Measurements from ENCODE around the gene C4orf51. TPM values are rescaled to one million over a fixed set of nuclear protein-coding genes. Genes with fewer than 3 reads are reported as not detected.

The C4orf51 gene
- total and polyA plus RNA-seq, 2 of the 13 experiments (the other 11 are each of a cell fraction or from before 2014, with no cell fraction given): not detected

DNA sequence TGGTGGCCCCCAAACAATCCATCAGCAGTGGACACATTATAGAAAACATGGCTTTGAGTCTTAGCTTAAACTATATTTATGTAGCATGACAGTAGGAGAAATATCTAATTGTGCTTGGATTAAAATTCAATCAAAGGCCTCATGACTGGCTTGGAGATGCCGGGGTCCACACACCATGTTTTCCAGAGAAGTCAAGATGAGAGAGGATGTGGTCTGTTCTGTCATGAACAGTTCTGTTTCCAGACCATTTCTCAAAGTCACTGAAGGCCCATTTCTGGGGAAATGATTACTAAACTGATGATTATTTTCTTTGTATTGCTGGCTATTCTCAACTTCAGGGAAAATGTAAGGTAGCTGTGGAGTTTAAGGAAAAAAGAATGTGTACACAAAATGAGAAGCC lies 76.3 kb downstream of the C4orf51 start (continued):
- TF ChIP-seq, protein P1, sequence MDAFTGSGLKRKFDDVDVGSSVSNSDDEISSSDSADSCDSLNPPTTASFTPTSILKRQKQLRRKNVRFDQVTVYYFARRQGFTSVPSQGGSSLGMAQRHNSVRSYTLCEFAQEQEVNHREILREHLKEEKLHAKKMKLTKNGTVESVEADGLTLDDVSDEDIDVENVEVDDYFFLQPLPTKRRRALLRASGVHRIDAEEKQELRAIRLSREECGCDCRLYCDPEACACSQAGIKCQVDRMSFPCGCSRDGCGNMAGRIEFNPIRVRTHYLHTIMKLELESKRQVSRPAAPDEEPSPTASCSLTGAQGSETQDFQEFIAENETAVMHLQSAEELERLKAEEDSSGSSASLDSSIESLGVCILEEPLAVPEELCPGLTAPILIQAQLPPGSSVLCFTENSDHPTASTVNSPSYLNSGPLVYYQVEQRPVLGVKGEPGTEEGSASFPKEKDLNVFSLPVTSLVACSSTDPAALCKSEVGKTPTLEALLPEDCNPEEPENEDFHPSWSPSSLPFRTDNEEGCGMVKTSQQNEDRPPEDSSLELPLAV (CRISPR knock-in tag; conservative IDR thresholded peaks at IDR 0.05; ENCODE audit: low read depth): no peak
- TF ChIP-seq KLF11 (CRISPR knock-in tag; IDR thresholded peaks at IDR 0.05): no peak

DNA sequence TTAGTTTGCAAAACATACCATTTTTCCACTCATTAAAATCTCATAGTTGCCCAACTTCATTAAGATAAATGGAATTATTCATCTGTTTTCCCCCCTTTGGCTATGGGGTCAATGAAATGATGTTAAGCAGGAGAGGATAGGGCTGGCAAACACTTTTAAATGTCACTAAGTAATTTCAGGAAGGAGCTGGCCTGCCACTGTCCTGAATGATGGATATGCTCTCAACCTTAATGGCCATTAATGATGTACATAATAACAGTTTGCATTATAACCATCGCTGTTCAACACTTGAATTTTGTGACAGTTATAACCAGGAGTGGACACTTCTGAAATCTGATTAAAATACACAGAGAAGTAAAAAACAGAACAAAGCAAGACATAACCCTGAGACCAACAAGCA lies 77.2 kb downstream of the C4orf51 start:
- H3K36me3 ChIP-seq (replicated peaks in 1 of 2; ENCODE audit: control insufficient read depth in 1 of 2, insufficient read depth in 2 of 2, low read length in 2 of 2): peaks cover 5 to 15% of the 10 kb centered on the region in 2 experiments; a peak in 4 of 5 replicates
- ChIA-PET POLR2A (no interaction called here), CTCF (ENCODE audit: low intra/inter-chr PET ratio, low total read pairs) (no interaction called here)
- WGBS (ENCODE audit: low lambda C conversion rate): 97% methylated on average over 1 of the region's 1 CpG
- H3K27me3 ChIP-seq (ENCODE audit: control insufficient read depth in 1 of 2, insufficient read depth in 2 of 2, low read length in 2 of 2): no peaks in the 10 kb centered on the region; a peak in 1 of 5 replicates
- no peak overlapping the region for H2AFZ ChIP-seq (ENCODE audit: low read length)
- H3K4me2 ChIP-seq (ENCODE audit: low read depth, low read length): no peak overlapping the region
- DNase-seq (ENCODE audit: low spot score): no peak
- in situ Hi-C loops (cut with HindIII; ENCODE audit: extremely low pct_ligation_motif_present, low pct_unique_long_range_greater_than_20kb) (no loop called here), intact Hi-C loops (cut with micrococcal nuclease; ENCODE audit: unreplicated experiment) (no loop called here)
- H3K4me1 ChIP-seq (ENCODE audit: insufficient read depth, low read length): no peaks in the 10 kb centered on the region
- no peak overlapping the region for H3K4me3 ChIP-seq (replicated peaks in 1 of 3; ENCODE audit: insufficient read depth in 1 of 3, low read depth in 2 of 3, low read length in 3 of 3)
- no peaks in the 10 kb centered on the region for H4K20me1 ChIP-seq (ENCODE audit: insufficient read depth, low read length)
- no peak overlapping the region for H3K9ac ChIP-seq (ENCODE audit: insufficient read depth, low read depth, low read length)
- FAIRE-seq: no peak
- H3K27ac ChIP-seq (ENCODE audit: extremely low read length, insufficient read depth, low read length): no peak overlapping the region
- H3K79me2 ChIP-seq (ENCODE audit: insufficient read depth, low read length): no peaks in the 10 kb centered on the region
- BruUV-seq (replicated peaks): no TSS peak
- no peak for ATAC-seq
- H3K9me3 ChIP-seq (ENCODE audit: low read length): no peaks in the 10 kb centered on the region
- TF ChIP-seq, protein P2, sequence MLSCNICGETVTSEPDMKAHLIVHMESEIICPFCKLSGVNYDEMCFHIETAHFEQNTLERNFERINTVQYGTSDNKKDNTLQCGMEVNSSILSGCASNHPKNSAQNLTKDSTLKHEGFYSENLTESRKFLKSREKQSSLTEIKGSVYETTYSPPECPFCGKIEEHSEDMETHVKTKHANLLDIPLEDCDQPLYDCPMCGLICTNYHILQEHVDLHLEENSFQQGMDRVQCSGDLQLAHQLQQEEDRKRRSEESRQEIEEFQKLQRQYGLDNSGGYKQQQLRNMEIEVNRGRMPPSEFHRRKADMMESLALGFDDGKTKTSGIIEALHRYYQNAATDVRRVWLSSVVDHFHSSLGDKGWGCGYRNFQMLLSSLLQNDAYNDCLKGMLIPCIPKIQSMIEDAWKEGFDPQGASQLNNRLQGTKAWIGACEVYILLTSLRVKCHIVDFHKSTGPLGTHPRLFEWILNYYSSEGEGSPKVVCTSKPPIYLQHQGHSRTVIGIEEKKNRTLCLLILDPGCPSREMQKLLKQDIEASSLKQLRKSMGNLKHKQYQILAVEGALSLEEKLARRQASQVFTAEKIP (CRISPR knock-in tag; IDR thresholded peaks at IDR 0.05; ENCODE audit: borderline replicate concordance): no peak
- no peak for TF ChIP-seq ZNF260 (CRISPR knock-in tag; IDR thresholded peaks at IDR 0.05; ENCODE audit: borderline replicate concordance, low read depth)
- TF ChIP-seq ZNF883 (CRISPR knock-in tag; IDR thresholded peaks at IDR 0.05; ENCODE audit: not compliant biosample characterization): no peak
- TF ChIP-seq MED1 (CRISPR knock-in tag; IDR thresholded peaks at IDR 0.05): no peak
- no peak for TF ChIP-seq CBFB (CRISPR knock-in tag; IDR thresholded peaks at IDR 0.05)
- TF ChIP-seq ZNF12 (CRISPR knock-in tag; IDR thresholded peaks at IDR 0.05): no peak
- TF ChIP-seq, protein P3, sequence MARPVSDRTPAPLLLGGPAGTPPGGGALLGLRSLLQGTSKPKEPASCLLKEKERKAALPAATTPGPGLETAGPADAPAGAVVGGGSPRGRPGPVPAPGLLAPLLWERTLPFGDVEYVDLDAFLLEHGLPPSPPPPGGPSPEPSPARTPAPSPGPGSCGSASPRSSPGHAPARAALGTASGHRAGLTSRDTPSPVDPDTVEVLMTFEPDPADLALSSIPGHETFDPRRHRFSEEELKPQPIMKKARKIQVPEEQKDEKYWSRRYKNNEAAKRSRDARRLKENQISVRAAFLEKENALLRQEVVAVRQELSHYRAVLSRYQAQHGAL (CRISPR knock-in tag; IDR thresholded peaks at IDR 0.05; ENCODE audit: not compliant biosample characterization): no peak
- TF ChIP-seq NR2F6 (IDR thresholded peaks at IDR 0.05): no peak
- no peak for TF ChIP-seq NR2F6 (CRISPR knock-in tag; IDR thresholded peaks at IDR 0.05)
- TF ChIP-seq ZNF160 (CRISPR knock-in tag; IDR thresholded peaks at IDR 0.05): no peak
- TF ChIP-seq SRSF4 (IDR thresholded peaks at IDR 0.05; ENCODE audit: low read depth, low read length, poor library complexity, severe bottlenecking): no peak
- no peak for TF ChIP-seq ZNF607 (CRISPR knock-in tag; IDR thresholded peaks at IDR 0.05; ENCODE audit: borderline replicate concordance)
- no peak for TF ChIP-seq SMAD3 (CRISPR knock-in tag; IDR thresholded peaks at IDR 0.05)
- no peak for TF ChIP-seq TP53 (CRISPR knock-in tag; conservative IDR thresholded peaks at IDR 0.05)
- TF ChIP-seq ZNF460 (CRISPR knock-in tag; IDR thresholded peaks at IDR 0.05; ENCODE audit: borderline replicate concordance): no peak
- TF ChIP-seq, protein P4, sequence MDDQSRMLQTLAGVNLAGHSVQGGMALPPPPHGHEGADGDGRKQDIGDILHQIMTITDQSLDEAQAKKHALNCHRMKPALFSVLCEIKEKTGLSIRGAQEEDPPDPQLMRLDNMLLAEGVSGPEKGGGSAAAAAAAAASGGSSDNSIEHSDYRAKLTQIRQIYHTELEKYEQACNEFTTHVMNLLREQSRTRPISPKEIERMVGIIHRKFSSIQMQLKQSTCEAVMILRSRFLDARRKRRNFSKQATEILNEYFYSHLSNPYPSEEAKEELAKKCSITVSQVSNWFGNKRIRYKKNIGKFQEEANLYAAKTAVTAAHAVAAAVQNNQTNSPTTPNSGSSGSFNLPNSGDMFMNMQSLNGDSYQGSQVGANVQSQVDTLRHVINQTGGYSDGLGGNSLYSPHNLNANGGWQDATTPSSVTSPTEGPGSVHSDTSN (CRISPR knock-in tag; IDR thresholded peaks at IDR 0.05; ENCODE audit: borderline replicate concordance): no peak

Data from HepG2 (cell line).